Esophagus muscularis mucosa (tissue), 2 donors: ENCODE measurements around the gene PBRM1.

Experiments
- EP300 ChIP-seq: sonication (generic); formaldehyde crosslinking; IDR thresholded peaks from one replicate; pipeline ENCODE4 v1.6.1; 2017; ENCODE audit warnings: antibody characterized with exemption
- POLR2A ChIP-seq: fragments of 450-650 bp; IDR thresholded peaks from one replicate; pipeline ENCODE4 v1.6.1; 2017; ENCODE audit warnings: antibody characterized with exemption, moderate library complexity, mild to moderate bottlenecking, low read depth

GRCh38 chr3:52615166-52615565 is 70.5 kb downstream of the PBRM1 start:
- no peak for TF ChIP-seq POLR2A
- TF ChIP-seq EP300: no peak
